ENCODE data around the gene CMTM7. TPM values are rescaled to one million over a fixed set of nuclear protein-coding genes. Genes with fewer than 3 reads are reported as not detected.

CMTM7 gene
- total RNA-seq, 1 donor from 2014 or later, result 19.5 TPM

DNA sequence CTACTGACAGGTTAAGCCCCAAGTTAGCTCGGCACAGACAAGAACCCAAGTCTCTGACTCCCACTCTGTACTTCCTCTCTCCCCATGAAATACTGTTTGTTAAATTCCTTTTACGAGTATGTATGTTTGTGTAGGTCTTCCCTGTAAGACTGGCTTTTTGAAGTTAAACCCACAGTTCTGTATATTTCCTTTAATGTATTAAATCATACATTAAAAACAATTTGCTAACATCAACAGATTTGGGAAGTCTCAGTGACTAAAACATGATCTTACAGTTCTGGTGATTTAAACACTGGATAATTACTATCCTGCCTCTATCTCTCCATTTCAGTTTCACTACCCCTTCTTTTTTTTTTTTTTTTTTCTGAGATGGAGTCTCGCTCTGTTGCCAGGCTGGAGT, 106.6 kb downstream of the CMTM7 start:
- intact Hi-C loops (cut with DNase I), result no loop called here
- DNase-seq (ENCODE audit: low spot score), result no peak
- ATAC-seq, result no peak

DNA sequence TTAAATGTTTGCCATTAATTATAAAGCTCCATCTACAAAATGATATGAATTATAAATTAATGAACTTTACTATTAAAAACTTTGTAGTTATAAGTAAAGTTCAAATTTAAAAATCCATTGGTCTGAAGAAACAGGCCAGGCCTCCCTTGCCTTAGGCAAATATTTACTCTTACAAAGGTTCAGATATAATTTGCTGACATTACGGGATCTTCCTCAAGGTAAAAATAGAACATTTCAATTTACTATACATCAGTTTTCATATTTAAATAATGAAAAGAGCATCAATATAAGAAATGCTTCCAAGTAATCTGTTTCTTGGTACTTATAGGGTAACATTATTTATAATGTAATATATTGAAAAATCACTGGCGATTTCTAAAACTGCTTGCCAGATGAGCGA, 107.3 kb downstream of the CMTM7 start:
- intact Hi-C loops (cut with DNase I), result no loop called here
- DNase-seq (ENCODE audit: low spot score) (no peak), ATAC-seq (no peak)

DNA sequence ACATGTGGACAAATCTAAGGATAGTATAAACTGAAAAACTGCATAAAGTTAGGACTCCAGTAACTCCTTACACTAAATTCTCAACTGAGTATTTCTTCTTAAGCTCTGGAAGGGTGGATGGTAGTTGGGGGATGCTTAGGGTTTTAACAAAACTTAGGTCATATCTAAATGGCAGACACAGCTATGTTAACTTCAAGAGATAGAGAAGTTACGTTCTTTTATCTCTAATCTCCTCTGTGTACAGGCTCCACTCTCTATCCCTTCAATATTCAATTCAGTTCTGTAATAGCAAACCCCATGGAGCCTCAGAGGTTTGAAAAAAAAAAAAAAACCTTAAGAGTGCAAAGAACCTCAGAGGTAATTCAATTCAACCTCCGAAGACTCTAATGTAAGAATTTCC, 107.9 kb downstream of the CMTM7 start:
- intact Hi-C loops (cut with DNase I), result no loop called here
- ATAC-seq, result no peak

DNA sequence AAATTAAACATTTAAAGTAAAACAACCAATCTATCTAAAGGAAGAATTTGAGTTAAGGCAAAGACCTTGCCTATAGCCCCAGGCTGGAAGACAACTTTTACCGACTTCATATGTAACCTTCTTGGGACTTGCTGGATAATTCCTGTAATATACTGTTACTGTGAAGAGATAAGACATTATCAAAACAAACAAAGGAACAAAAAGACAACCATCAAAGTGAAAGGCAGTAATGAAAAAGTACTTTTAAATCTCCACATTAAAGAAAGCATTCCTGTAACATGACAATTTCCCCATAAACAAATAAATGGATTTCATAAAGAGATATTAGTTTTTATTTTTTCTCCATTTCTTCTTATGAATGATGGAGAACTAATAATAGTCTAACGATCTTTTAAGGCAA, 108.6 kb downstream of the CMTM7 start:
- DNase-seq (ENCODE audit: low spot score) (no peak), ATAC-seq (no peak)
- intact Hi-C loops (cut with DNase I), result loop anchor here (10.0 kb wide), 1 partner anchor 165 kb away; no protein-coding TSS in a partner anchor

More for the DNA sequence above, 107.9 kb downstream of the CMTM7 start:
- DNase-seq (ENCODE audit: low spot score), result no peak

DNA sequence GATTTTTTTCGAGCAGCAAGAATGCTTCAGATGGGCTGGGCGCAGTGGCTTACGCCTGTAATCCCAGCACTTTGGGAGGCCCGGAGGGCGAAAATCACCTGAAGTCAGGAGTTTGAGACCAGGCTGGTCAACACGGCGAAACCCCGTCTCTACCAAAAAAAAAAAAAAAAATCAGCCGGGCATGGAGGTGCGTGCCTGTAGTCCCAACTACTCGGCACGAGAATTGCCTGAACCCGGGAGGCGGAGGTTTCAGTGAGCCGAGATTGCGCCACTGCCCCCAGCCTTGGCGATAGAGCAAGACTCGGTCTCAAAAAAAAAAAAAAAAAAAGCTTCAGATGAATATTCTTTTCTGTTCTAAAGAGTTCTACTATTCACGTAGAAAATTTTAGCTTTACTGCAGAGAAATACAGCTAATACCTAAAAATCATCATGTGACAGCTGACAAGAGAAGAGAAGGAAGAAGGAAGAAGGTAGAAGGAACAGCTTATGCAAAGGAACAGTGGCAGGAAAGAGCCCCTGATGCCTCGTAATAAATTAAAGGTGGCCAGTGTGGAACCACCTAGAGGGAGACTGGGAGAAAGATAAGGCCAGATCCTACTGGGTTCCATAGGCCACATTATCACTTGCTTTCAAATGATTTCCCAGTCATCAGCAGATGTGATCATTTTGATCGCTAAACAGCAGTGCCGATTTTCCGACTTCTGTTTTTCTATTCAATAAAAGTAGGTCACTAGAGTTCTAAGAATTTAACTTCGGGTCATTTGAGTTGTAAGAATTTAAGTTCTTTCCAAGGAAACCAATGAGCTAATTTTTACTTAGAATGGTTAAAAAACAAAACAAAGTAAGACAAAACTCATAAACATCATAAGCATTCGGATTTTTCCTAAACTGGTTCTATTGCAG, 109.5 kb downstream of the CMTM7 start:
- ATAC-seq, result no peak
- no peak for DNase-seq (ENCODE audit: low spot score)
- intact Hi-C loops (cut with DNase I), result loop anchor here (10.0 kb wide), 1 partner anchor 164 kb away; no protein-coding TSS in a partner anchor

DNA sequence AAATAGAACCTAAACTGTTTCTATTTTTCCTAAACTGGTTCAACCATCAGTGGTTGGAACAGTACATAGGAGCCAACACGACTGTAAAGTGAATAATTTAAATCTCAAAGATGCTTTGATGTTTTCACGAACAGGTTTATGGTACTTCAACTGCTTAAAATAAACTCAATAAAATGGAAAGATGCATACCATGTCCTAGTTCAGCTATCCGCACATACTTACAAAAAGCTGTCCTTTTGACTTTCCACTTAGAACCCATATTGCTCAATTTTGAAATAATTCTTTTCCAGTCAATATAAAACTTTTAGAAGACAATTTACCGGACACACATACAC, 110.1 kb downstream of the CMTM7 start:
- ATAC-seq, result no peak
- no peak for DNase-seq (ENCODE audit: low spot score)
- intact Hi-C loops (cut with DNase I), result loop anchor here (10.0 kb wide), 1 partner anchor 163 kb away; no protein-coding TSS in a partner anchor

DNA sequence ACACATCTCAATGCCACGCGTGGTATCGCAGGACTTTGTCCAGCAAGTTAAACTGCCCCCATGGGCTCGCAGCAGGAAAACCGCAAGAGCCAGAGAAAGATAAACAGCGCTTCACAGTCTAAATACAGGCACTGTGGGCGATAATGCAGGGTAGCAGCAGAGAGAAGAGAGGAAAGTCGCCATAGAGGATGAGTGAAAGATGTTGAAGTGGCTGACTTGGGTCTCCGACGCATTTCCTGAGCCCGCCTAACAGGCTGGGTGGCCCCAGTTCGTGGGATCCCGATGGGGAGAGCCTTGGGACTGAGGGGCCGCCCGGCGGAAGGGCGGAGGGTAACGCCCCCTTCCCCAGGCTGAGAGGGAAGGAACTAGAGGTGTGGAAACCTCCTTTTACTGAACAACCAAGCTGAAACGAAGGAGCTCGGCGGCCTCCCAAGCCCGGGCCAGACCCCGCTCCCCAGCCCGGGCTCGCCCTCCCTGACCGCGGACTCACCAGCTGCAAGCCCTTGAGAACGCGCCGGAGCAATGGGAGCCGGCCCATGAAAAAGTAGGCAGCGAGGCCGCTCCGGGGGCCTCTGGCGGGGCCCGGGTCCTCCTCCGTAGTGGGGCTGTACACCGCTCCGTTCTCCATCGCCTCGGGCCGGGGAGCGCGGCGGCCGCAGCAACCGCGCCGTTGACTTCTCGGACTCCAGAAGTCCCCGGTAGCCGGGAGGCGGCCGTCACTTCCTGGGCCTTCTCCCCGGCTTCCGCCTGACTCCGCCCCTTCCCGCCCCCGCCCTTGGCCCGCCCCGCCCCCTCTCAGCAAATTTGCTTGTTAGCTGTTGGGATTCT, 110.7 kb downstream of the CMTM7 start, which contains the start of gene CMTM6:
Gene CMTM6 (minus strand): TSS at position 735 of the 828 bp plus-strand sequence. CDS start 107 bp downstream, at position 628.
- peak; percentile 89 for DNase-seq (ENCODE audit: low spot score)
- intact Hi-C loops (cut with DNase I), result loop anchor here (10.0 kb wide), 1 partner anchor 162 kb away; no protein-coding TSS in a partner anchor
- peak; percentile 97 for ATAC-seq

DNA sequence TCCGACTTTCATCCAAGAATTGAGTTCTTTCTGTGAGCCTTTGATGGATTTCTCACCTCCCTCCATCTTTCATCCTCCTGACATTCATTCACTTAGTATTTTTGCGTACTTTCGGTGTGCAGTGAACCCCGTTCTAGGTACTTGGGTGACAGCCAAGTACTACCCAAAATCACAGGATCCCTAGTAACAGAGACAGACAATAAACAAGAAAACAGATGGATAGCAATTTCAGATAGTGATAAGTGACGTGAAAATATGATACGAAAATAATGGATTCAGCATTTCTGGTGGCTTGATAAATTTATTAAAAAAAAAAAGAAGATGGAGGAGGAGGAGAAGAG, 111.3 kb downstream of the CMTM7 start:
- intact Hi-C loops (cut with DNase I), result loop anchor here (10.0 kb wide), 1 partner anchor 162 kb away; no protein-coding TSS in a partner anchor
- no peak for ATAC-seq
- DNase-seq (ENCODE audit: low spot score), result no peak

Other genes with a start within 250 kb of the CMTM7 start
- gene CMTM8, start 153.2 kb upstream of the CMTM7 start, total RNA-seq, result 7.6 TPM
- gene CMTM6, start 111.0 kb downstream of the CMTM7 start, total RNA-seq, result 51.2 TPM
- 30.4 TPM for gene DYNC1LI1, start 179.0 kb downstream of the CMTM7 start, total RNA-seq